ENCODE data around the gene NCKAP5.

- TF ChIP-seq KDM1A (IDR thresholded peaks at IDR 0.05; ENCODE audit: borderline replicate concordance, low read length) (no peak), EZH2 (IDR thresholded peaks at IDR 0.05; ENCODE audit: low read depth, low read length, severe bottlenecking) (no peak), POLR2A (IDR thresholded peaks at IDR 0.05; ENCODE audit: control extremely low read depth in 1 of 2, low read depth in 2 of 2, low read length in 2 of 2) (no peak), CEBPB (IDR thresholded peaks at IDR 0.05; ENCODE audit: low read depth, low read length) (no peak), CTCF (IDR thresholded peaks at IDR 0.05; ENCODE audit: control extremely low read depth in 1 of 3, insufficient read depth in 1 of 3, low read depth in 1 of 3, low read length in 3 of 3) (no peak), TAF1 (IDR thresholded peaks at IDR 0.05; ENCODE audit: low read depth, low read length) (no peak), JUN (IDR thresholded peaks at IDR 0.05; ENCODE audit: low read depth, low read length) (no peak), MAFK (IDR thresholded peaks at IDR 0.05; ENCODE audit: low read depth, low read length) (no peak)
These were observed 41.5 kb downstream of the NCKAP5 start for GRCh38 chr2:133526530-133527300.
